ENCODE measurements around the gene ARL16. TPM values are rescaled to one million over a fixed set of nuclear protein-coding genes. Genes with fewer than 3 reads are reported as not detected.

ARL16 gene
- total RNA-seq, 3 donors from 2014 or later = 34.9 to 44.2 (median 37.5) TPM

- Histone ChIP-seq H3K36me3 (peaks cover 12% of the 10 kb centered on the region), H3K4me1 (no peaks in the 10 kb centered on the region), H3K27ac (no peak overlapping the region), H3K9me3 (no peaks in the 10 kb centered on the region), H3K4me3 (no peak overlapping the region), H3K27me3 (no peaks in the 10 kb centered on the region)
- no peak for TF ChIP-seq POLR2A (IDR thresholded peaks at IDR 0.05)
- TF ChIP-seq, protein P1, sequence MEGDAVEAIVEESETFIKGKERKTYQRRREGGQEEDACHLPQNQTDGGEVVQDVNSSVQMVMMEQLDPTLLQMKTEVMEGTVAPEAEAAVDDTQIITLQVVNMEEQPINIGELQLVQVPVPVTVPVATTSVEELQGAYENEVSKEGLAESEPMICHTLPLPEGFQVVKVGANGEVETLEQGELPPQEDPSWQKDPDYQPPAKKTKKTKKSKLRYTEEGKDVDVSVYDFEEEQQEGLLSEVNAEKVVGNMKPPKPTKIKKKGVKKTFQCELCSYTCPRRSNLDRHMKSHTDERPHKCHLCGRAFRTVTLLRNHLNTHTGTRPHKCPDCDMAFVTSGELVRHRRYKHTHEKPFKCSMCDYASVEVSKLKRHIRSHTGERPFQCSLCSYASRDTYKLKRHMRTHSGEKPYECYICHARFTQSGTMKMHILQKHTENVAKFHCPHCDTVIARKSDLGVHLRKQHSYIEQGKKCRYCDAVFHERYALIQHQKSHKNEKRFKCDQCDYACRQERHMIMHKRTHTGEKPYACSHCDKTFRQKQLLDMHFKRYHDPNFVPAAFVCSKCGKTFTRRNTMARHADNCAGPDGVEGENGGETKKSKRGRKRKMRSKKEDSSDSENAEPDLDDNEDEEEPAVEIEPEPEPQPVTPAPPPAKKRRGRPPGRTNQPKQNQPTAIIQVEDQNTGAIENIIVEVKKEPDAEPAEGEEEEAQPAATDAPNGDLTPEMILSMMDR (IDR thresholded peaks at IDR 0.05) = no peak
- TF ChIP-seq POLR2AphosphoS5 (IDR thresholded peaks at IDR 0.05) = no peak
- DNase-seq (ENCODE audit: low spot score in 2 of 2) = no peak
- intact Hi-C loops (cut with DNase I; ENCODE audit: low total_unique reads) = no loop called here
Observed at GRCh38 chr17:81693509-81694210, 10.1 kb upstream of the ARL16 start.

- Histone ChIP-seq H3K4me1 (no peaks in the 10 kb centered on the region), H3K4me3 (no peak overlapping the region), H3K27me3 (no peaks in the 10 kb centered on the region), H3K9me3 (no peaks in the 10 kb centered on the region), H3K36me3 (peaks cover 10% of the 10 kb centered on the region), H3K27ac (no peak overlapping the region)
- intact Hi-C loops (cut with DNase I; ENCODE audit: low total_unique reads) = no loop called here
- TF ChIP-seq POLR2AphosphoS5 (IDR thresholded peaks at IDR 0.05) (no peak), POLR2A (IDR thresholded peaks at IDR 0.05) (no peak)
- TF ChIP-seq, protein P1 (IDR thresholded peaks at IDR 0.05) = no peak
- DNase-seq (ENCODE audit: low spot score in 2 of 2) = no peak
Observed at GRCh38 chr17:81691608-81692007, 8.0 kb upstream of the ARL16 start.

GRCh38 chr17:81691196-81691595 lies 7.6 kb upstream of the ARL16 start:
- Histone ChIP-seq H3K9me3 (no peaks in the 10 kb centered on the region), H3K4me3 (no peak overlapping the region), H3K36me3 (peaks cover 6% of the 10 kb centered on the region), H3K4me1 (peaks cover 0 to under 1% of the 10 kb centered on the region in 2 donors), H3K27ac (no peak overlapping the region), H3K27me3 (no peaks in the 10 kb centered on the region)
- DNase-seq (ENCODE audit: low spot score in 2 of 2) = no peak
- intact Hi-C loops (cut with DNase I; ENCODE audit: low total_unique reads) = no loop called here
- TF ChIP-seq POLR2AphosphoS5 (IDR thresholded peaks at IDR 0.05) (no peak), POLR2A (IDR thresholded peaks at IDR 0.05) (no peak)
- TF ChIP-seq, protein P1 (IDR thresholded peaks at IDR 0.05) = no peak

DNA sequence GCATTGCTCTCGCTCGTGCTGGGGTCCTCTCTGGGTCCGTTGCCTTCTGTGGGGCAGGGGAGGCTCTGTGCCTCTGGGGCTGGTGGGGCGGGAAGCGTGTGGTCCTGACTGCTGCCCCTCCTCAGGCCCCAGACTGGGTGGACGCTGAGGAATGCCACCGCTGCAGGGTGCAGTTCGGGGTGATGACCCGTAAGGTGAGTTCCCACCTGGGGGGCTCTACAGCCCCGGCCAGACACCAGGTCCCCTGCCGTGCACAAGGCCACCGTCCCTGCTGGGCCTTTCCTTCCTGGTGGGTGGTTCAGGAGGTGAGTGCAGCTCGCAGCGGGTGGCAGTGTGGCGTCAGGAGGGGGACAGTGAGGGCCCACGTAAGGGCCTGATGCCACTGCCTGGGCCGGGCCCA lies 7.0 kb upstream of the ARL16 start:
- H3K4me3 ChIP-seq = no peak overlapping the region
- TF ChIP-seq POLR2AphosphoS5 (IDR thresholded peaks at IDR 0.05) (no peak), POLR2A (IDR thresholded peaks at IDR 0.05) (no peak)
- TF ChIP-seq, protein P1 (IDR thresholded peaks at IDR 0.05) = no peak
- peaks cover 6% of the 10 kb centered on the region for H3K36me3 ChIP-seq
- H3K9me3 ChIP-seq = no peaks in the 10 kb centered on the region
- intact Hi-C loops (cut with DNase I; ENCODE audit: low total_unique reads) = no loop called here
- DNase-seq (ENCODE audit: low spot score in 2 of 2) = no peak
- no peaks in the 10 kb centered on the region for H3K27me3 ChIP-seq
- H3K27ac ChIP-seq = no peak overlapping the region
- peaks cover under 1 to 7% of the 10 kb centered on the region in 2 donors for H3K4me1 ChIP-seq

DNA sequence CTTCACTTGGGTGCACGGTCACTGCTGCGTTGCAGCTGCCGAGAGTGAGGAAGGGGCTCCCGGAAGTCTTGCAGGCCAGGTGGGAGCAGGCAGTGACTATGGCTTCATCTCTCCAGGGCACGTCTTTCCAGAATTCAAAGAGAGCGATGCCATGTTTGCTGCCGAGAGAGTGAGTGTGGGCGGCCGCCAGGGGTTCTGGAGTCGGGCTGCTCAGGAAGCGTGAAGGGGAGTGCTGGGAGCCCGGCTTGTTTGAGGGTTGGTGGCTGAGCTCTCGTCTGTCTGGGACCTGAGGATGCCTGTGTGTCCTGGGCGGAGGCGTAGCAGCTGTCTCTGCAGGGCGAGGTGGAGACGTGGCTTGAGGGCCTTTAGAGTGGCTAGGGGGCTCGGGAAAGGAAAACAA lies 6.5 kb upstream of the ARL16 start:
- DNase-seq (ENCODE audit: low spot score in 2 of 2) = no peak
- TF ChIP-seq, protein P1 (IDR thresholded peaks at IDR 0.05) = no peak
- TF ChIP-seq POLR2AphosphoS5 (IDR thresholded peaks at IDR 0.05) = no peak
- no peak for TF ChIP-seq POLR2A (IDR thresholded peaks at IDR 0.05)
- no peak overlapping the region for H3K4me3 ChIP-seq
- no peaks in the 10 kb centered on the region for H3K27me3 ChIP-seq
- no peak overlapping the region for H3K27ac ChIP-seq
- H3K4me1 ChIP-seq = peaks cover 5 to 12% of the 10 kb centered on the region in 2 donors
- H3K36me3 ChIP-seq = peaks cover 6% of the 10 kb centered on the region
- intact Hi-C loops (cut with DNase I; ENCODE audit: low total_unique reads) = no loop called here
- no peaks in the 10 kb centered on the region for H3K9me3 ChIP-seq
